Measurements from ENCODE around the gene HMGN1.

- no peak for TF ChIP-seq CTCF (conservative IDR thresholded peaks at IDR 0.05; ENCODE audit: low read length)
- TF ChIP-seq EZH2phosphoT487 (IDR thresholded peaks at IDR 0.05; ENCODE audit: borderline replicate concordance, low read depth, low read length), result no peak
Observed at GRCh38 chr21:39317134-39318090, 31.5 kb downstream of the HMGN1 start.

All from OCI-LY7 (cell line).